Activated CD4-positive, CD25-positive, alpha-beta regulatory T cell treated with anti-CD3 and anti-CD28 coated beads, Interleukin-2, amount 50 U/mL, for 24 hours (primary cell): ENCODE results near the gene TAC3.
"Not testable (repeated sequence)": the region's sequence is repeated elsewhere in the genome, so short reads cannot be mapped to it uniquely, and the experiment has no call there.

ENCODE experiments used
- ATAC-seq, 2 donors: fragments of 150-1000 bp; cut with Tn5 transposase; one replicate each; pipeline ENCODE4 v1.10.0; 2021; ENCODE audit warnings: mild to moderate bottlenecking in 1 of 2, moderate library complexity in 1 of 2

The TAC3 gene

DNA sequence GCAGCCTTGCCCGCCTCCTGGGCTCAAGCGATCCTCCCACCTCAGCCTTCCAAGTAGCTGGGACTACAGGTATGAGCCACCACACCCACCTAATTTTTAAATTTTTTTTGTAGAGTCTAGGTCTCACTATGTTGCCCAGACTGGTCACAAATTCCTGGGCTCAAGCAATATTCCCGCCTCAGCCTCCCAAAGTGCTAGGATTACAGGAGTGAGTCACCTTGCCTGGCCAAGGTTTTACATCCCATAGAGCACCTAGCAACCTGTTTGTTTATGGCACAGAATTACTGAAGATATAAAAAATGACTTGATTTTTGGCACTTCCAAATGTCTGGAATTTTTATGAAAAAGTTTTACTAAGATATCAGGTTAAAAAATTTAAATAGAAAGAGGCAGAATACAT lies 17.1 kb upstream of the TAC3 start:
- ATAC-seq = no peak

DNA sequence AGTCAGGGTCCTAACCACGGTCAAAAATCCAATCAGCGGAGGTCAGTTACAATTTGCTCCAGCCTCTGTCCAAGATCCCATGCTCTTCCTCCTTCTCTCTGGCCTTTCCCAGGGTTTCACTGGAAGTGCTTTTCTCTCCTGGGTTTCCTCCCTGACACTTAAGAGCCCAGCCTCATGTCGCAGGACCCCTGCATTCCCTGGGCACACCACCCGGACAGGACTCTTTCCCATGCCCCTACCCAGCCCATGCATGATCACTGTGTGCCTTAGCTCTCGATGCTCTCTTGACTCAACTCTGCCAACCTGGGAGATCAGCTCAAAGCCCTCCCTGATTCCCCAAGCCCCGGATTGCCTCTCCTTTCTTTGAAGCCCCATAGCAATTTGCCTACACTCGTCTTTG lies 15.5 kb upstream of the TAC3 start:
- ATAC-seq = no peak

GRCh38 chr12:57031138-57031725 lies 14.9 kb upstream of the TAC3 start:
- no peak for ATAC-seq

DNA sequence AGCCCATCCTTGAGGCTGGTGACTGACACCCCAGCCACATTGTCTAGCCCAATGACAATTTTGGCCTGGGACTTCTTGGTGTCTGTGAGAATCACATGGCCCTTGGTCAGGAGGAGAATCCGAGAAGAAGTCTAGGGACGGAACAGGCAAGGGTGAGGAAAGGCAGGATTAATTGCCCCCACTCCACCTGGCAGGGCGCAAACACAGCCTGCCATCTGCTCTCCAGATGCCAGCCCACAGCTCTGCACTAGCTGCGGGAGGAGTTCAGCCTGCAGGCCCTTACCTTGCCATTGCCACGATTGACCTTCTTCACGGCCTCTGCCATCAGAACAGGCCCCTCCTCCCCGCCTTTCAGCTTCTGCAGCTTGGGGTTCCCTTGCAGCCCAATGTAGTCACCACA lies 13.1 kb upstream of the TAC3 start:
- ATAC-seq = no peak

DNA sequence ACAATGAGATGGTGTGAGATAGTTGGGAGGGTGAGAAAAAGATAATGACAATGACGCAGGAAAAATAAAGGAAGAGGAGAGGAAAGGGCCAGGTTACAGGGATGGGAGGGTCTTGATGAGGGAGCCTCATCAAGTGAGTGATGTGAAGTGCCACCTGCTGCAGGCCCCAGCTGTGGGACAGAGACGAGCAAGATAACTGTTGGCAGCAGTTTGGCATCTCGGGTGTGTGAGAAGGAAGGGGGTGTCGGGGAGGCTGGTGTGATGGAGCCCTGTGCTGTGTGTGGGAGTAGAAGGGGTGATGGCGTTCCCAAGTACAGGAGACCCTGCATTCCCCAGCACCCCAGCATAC lies 11.4 kb upstream of the TAC3 start:
- no peak for ATAC-seq

GRCh38 chr12:57027011-57027804 lies 10.9 kb upstream of the TAC3 start:
- ATAC-seq = peak; percentile 79 to 83

DNA sequence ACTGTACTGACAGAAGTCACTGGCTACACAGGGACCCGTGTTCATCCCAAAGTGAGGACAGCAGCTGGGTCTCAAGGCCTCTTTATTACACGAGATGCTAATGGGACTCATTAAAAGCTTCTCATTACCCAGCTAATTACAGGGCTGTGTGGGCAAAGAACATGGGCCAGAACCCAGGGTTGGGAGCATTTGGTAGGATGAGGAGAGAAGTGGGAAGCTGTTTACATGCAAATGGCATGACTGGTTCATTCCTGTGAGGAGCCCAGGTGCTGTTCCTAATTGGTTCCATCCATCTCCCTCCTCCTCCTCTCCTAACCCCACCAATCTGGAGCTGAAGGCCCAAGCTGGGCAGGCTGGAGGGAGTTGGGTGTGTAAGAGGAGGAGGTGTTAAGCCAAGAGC lies 8.9 kb upstream of the TAC3 start:
- no peak for ATAC-seq

- ATAC-seq = not testable (repeated sequence)
These were observed 6.0 kb upstream of the TAC3 start for GRCh38 chr12:57022324-57022723.

DNA sequence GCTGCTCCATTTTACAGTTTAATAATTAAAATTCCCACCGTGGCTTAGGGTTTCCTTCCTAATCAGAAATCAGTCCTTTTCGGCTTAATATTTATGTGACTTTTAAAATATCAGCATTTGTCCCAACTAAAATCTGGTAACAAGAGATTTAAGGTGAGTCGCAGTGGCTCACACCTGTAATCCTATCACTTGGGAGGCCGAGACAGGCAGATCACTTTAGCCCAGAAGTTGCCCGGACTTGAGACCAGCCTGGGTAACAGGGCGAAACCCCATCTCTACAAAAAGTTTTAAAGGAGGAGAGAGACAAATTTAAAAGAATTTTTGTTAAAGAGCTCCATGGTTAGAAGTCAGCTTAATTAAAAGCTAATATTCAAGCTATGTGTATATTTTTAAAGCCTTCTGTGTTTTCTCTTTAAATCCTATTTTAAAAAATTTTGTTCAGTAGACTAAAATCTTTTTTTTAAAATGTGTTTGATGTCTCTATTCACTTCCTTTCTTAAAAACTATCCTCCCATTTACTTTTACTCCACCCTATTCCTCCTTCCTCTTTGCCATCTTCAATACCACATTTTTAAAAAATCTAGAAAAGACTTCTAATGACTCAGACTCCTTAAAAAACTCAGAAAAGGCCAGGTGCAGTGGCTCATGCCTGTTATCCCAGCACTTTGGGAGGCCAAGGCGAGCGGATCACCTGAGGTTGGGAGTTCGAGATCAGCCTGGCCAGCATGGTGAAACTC lies 3.8 kb upstream of the TAC3 start:
- ATAC-seq = no peak

DNA sequence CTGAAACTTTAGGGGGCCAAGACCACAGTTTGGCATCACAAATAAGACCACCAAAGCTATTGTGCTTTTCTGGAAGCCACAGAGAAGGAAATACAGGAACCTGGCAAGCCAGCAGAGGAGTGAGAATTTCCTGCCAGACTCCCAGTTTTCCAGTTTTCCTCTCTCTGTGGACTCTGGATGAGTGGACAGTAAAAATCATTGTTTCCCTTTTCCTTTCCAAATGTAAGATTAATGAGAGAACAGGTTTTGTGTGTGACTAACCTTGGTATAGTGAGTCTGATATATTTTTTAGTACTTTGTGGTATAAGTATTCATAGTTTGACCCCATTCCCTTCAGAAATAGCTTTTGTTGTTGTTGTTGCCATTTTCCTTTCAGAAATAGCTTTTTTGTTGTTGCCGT lies 2.6 kb upstream of the TAC3 start:
- no peak for ATAC-seq

DNA sequence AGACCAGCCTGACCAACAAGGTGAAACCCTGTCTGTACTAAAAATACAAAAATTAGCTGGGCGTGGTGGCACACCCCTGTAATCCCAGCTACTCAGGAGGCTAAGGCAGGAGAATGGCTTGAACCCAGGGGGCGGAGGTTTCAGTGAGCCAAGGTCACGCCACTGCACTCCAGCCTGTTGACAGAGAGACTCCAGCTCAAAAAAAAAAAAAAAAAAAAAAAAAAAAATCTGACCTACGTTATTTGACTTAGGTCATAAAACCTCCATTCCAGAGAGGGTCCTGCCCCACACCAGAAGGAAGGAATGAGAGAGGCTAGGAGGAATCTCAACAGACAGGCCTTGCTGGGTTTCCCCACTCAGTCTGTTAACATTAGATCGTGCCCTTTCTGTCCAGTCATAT lies 2.0 kb upstream of the TAC3 start:
- ATAC-seq = not testable (repeated sequence)

GRCh38 chr12:57012600-57013465 lies 3.5 kb downstream of the TAC3 start:
- no peak for ATAC-seq

DNA sequence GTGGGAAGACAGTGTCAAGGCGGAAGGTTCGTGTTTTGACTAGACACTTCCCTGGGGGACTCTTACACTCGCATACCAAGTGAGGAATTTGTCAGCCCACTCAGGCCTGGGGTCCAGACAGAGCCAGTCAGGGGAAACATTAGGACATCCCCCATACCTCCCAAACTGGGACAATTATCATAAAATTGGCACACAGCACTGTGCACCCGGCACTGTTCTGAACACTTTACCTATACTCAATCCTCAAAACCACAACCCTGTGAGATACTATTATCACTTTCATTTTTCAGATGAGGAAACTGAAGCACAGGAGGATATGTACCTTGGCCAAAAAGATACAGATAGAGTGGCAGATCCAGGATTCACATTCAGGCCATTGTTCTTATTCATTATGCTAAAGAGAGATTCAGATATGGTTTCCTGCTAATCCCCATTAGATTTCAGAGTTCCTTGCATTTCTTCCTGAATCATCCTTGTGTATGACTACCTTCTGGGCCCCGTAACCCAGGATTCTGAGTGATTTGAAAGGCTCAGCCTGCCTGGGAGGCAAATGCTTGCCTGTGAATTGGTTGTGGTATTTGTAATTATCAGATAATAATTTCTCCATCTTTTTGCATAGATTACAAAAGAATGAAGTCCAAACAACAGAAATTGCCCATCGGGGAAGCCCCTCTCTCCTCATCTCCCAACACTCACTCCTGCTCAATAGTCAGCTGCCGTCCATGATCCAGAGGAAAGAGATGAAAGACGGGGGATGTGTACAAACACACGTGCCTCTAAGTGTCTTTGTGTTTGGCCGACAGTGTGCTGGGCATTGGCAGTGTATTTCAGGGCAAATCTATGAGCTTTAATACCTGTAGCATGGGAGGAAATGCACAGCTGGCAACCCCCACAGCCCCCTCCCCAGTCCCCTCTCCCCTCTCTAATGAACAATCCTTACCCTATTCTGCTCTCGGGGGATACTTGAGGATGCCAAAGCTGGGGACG lies 4.6 kb downstream of the TAC3 start:
- ATAC-seq = peak; percentile 69 to 71

- ATAC-seq = no peak
These were observed 5.6 kb downstream of the TAC3 start for GRCh38 chr12:57010627-57011247.

GRCh38 chr12:57009949-57010626 lies 6.2 kb downstream of the TAC3 start:
- ATAC-seq = no peak

- peak in 1 of 2 donors; percentile 22 for ATAC-seq
These were observed 8.2 kb downstream of the TAC3 start for GRCh38 chr12:57008178-57008577.

GRCh38 chr12:57006809-57007475 lies 9.4 kb downstream of the TAC3 start:
- no peak for ATAC-seq

DNA sequence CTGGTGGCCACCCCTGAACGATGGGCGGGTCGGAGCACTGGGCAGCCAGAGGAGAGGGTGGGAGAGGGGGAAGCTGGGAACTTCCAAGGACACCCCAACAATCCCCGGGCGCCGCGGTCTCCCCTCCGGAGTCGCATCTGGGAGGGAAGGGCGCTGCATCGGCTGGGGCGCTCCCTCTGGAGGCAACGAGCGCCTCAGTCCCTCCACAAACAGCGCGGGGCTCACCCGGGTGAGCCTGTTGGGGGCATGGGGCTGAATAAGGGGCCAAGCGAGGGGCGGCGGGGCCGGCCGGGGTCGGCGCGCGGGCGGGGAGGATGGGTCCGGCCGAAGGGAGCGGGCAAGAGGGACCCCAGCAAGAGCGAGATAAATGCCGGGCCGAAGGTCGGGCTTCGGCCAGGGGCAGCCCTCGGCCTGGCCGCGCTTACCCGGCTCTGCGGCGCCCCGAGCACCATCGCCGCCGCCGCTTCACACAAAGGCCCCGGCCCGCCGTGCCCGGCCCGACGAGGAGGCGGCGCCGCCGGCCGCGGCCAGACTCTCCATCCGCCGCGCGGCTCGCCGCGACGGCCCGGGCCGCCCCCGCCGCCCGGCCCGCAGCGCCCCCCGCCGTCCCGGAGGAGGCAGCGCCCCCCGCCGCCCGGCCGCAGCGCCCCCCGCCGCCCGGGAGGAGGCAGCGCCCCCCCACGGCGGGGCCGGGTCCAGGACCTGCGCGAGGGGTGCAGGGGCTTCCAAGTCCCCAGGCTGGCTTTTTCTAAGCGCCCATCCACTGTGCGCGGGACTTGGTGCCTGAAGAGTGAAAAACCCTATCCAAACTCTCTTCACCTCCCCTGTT lies 10.1 kb downstream of the TAC3 start, which contains the start of gene ZBTB39:
TSS of gene ZBTB39 (minus strand) at position 567 of the 829 bp plus-strand sequence. CDS start 1,629 bp downstream, outside the sequence.
- peak; percentile 84 to 86 for ATAC-seq

GRCh38 chr12:57004651-57005050 lies 11.7 kb downstream of the TAC3 start:
- ATAC-seq = no peak
